HEK293 (cell line): ENCODE measurements around the gene PIK3R3.

ENCODE experiments used
- CTCF ChIA-PET: fragments of 350-600 bp; formaldehyde crosslinking; extraction: SDS; loops from one replicate; lab custom pipeline; 2021; ENCODE audit warnings: antibody characterized with exemption; lab: Yijun Ruan, JAX
- POLR2A ChIA-PET: fragments of 300-600 bp; formaldehyde crosslinking; extraction: SDS; loops from one replicate; lab custom pipeline; 2020; ENCODE audit warnings: antibody characterized with exemption, inconsistent platforms; lab: Yijun Ruan, JAX
- H3K27ac ChIP-seq: fragments of 200-500 bp; sonication (Bioruptor generic); 2 replicates; pipeline ENCODE4 v1.5.1; 2014; ENCODE audit warnings: low read depth, low read length, control low read depth, inconsistent platforms; ENCODE audit errors: extremely low read depth
- H3K36me3 ChIP-seq, 2 experiments: fragments of 200-500 bp in 1 of 2; sonication (Bioruptor generic) in 1 of 2; 1 replicate in 1 of 2; 2 replicates in 1 of 2; pipeline ENCODE4 v1.5.1; 2014 to 2017; ENCODE audit warnings: inconsistent platforms in 2 of 2, low read length in 2 of 2; ENCODE audit not compliant: control insufficient read depth in 2 of 2, insufficient read depth in 1 of 2
- H3K4me1 ChIP-seq: fragments of 200-500 bp; sonication (Bioruptor generic); 2 replicates; pipeline ENCODE4 v1.5.1; 2014; ENCODE audit warnings: mild to moderate bottlenecking, low read length, inconsistent platforms; ENCODE audit not compliant: control insufficient read depth, insufficient read depth
- H3K4me3 ChIP-seq: 2 replicates; pipeline ENCODE4 v1.5.1; 2011; ENCODE audit warnings: low read depth, mild to moderate bottlenecking, control low read depth, low read length, moderate library complexity
- H3K9me3 ChIP-seq: fragments of 200-500 bp; sonication (Bioruptor generic); 2 replicates; pipeline ENCODE4 v1.5.1; 2014; ENCODE audit warnings: low read depth, low read length, inconsistent platforms; ENCODE audit not compliant: control insufficient read depth, insufficient read depth
- BCL11B ChIP-seq: fragments of 450-650 bp; formaldehyde crosslinking; IDR thresholded peaks from 2 replicates; pipeline ENCODE4 v1.5.1; 2016; ENCODE audit warnings: low read depth, missing biosample characterization, missing genetic modification characterization
- HOXA7 ChIP-seq: sonication (generic); formaldehyde crosslinking; IDR thresholded peaks from 2 replicates; pipeline ENCODE4 v1.8.1; 2022; ENCODE audit warnings: missing genetic modification reagents, borderline replicate concordance
- PATZ1 ChIP-seq: fragments of 450-650 bp; formaldehyde crosslinking; IDR thresholded peaks from 2 replicates; pipeline ENCODE4 v1.5.1; 2016; ENCODE audit warnings: missing biosample characterization, missing genetic modification characterization
- RBAK ChIP-seq: fragments of 450-650 bp; formaldehyde crosslinking; IDR thresholded peaks from 2 replicates; pipeline ENCODE4 v1.5.1; 2016; ENCODE audit warnings: missing biosample characterization, missing genetic modification characterization
- TCF7L2 ChIP-seq: IDR thresholded peaks from 2 replicates; pipeline ENCODE4 v1.6.1; 2011; ENCODE audit warnings: low read depth, mild to moderate bottlenecking, inconsistent platforms, low read length, moderate library complexity, borderline replicate concordance
- ZBTB48 ChIP-seq: fragments of 450-650 bp; formaldehyde crosslinking; IDR thresholded peaks from 2 replicates; pipeline ENCODE4 v1.5.1; 2016; ENCODE audit warnings: missing biosample characterization, missing genetic modification characterization
- ZBTB8A ChIP-seq: fragments of 450-650 bp; formaldehyde crosslinking; IDR thresholded peaks from 2 replicates; pipeline ENCODE4 v1.5.1; 2016; ENCODE audit warnings: missing biosample characterization, missing genetic modification characterization
- ZFP69B ChIP-seq: fragments of 450-650 bp; formaldehyde crosslinking; IDR thresholded peaks from 2 replicates; pipeline ENCODE4 v1.5.1; 2016; ENCODE audit warnings: missing biosample characterization, missing genetic modification characterization
- ZNF114 ChIP-seq: fragments of 450-650 bp; formaldehyde crosslinking; IDR thresholded peaks from 2 replicates; pipeline ENCODE4 v1.5.0; 2017; ENCODE audit warnings: missing biosample characterization, missing genetic modification characterization
- ZNF132 ChIP-seq: fragments of 450-650 bp; formaldehyde crosslinking; IDR thresholded peaks from 2 replicates; pipeline ENCODE4 v1.5.1; 2017; ENCODE audit warnings: missing biosample characterization, missing genetic modification characterization, borderline replicate concordance
- ZNF148 ChIP-seq: fragments of 450-650 bp; formaldehyde crosslinking; IDR thresholded peaks from 2 replicates; pipeline ENCODE4 v1.5.0; 2017; ENCODE audit warnings: missing biosample characterization, missing genetic modification characterization, borderline replicate concordance
- ZNF16 ChIP-seq: fragments of 450-650 bp; formaldehyde crosslinking; IDR thresholded peaks from 2 replicates; pipeline ENCODE4 v1.5.1; 2016; ENCODE audit warnings: low read depth, missing biosample characterization, missing genetic modification characterization
- ZNF202 ChIP-seq: fragments of 450-650 bp; formaldehyde crosslinking; IDR thresholded peaks from 2 replicates; pipeline ENCODE4 v1.5.1; 2016; ENCODE audit warnings: missing biosample characterization, missing genetic modification characterization, borderline replicate concordance
- ZNF292 ChIP-seq: fragments of 450-650 bp; formaldehyde crosslinking; IDR thresholded peaks from 2 replicates; pipeline ENCODE4 v1.5.1; 2016; ENCODE audit warnings: low read depth, missing biosample characterization, missing genetic modification characterization, borderline replicate concordance
- ZNF302 ChIP-seq: fragments of 450-650 bp; formaldehyde crosslinking; IDR thresholded peaks from 2 replicates; pipeline ENCODE4 v1.5.1; 2016; ENCODE audit warnings: missing biosample characterization, missing genetic modification characterization, low read depth
- ZNF433 ChIP-seq: fragments of 450-650 bp; formaldehyde crosslinking; IDR thresholded peaks from 2 replicates; pipeline ENCODE4 v1.5.1; 2016; ENCODE audit warnings: missing biosample characterization, missing genetic modification characterization, low read depth
- ZNF544 ChIP-seq: fragments of 450-650 bp; formaldehyde crosslinking; IDR thresholded peaks from 2 replicates; pipeline ENCODE4 v1.5.0; 2017; ENCODE audit warnings: missing biosample characterization, missing genetic modification characterization
- ZNF639 ChIP-seq: fragments of 450-650 bp; formaldehyde crosslinking; IDR thresholded peaks from 2 replicates; pipeline ENCODE4 v1.5.1; 2016; ENCODE audit warnings: missing biosample characterization, missing genetic modification characterization
- ZNF654 ChIP-seq: fragments of 450-650 bp; formaldehyde crosslinking; IDR thresholded peaks from 2 replicates; pipeline ENCODE4 v1.5.1; 2016; ENCODE audit warnings: low read depth, missing biosample characterization, missing genetic modification characterization
- ZNF670 ChIP-seq: fragments of 450-650 bp; formaldehyde crosslinking; IDR thresholded peaks from 2 replicates; pipeline ENCODE4 v1.5.1; 2016; ENCODE audit warnings: missing biosample characterization, missing genetic modification characterization, low read depth
- ZNF792 ChIP-seq: fragments of 450-650 bp; formaldehyde crosslinking; IDR thresholded peaks from 2 replicates; pipeline ENCODE4 v1.5.1; 2016; ENCODE audit warnings: missing biosample characterization, missing genetic modification characterization
- ZSCAN23 ChIP-seq: fragments of 450-650 bp; formaldehyde crosslinking; IDR thresholded peaks from 2 replicates; pipeline ENCODE4 v1.5.1; 2016; ENCODE audit warnings: missing biosample characterization, missing genetic modification characterization
- ZSCAN5A ChIP-seq: fragments of 450-650 bp; formaldehyde crosslinking; IDR thresholded peaks from 2 replicates; pipeline ENCODE4 v1.5.1; 2016; ENCODE audit warnings: missing biosample characterization, missing genetic modification characterization
- TF ChIP-seq, protein P1 (sequence below): fragments of 450-650 bp; formaldehyde crosslinking; IDR thresholded peaks from 2 replicates; pipeline ENCODE4; 2016; ENCODE audit warnings: missing biosample characterization, missing genetic modification characterization
- TF ChIP-seq, protein P2 (sequence below): fragments of 450-650 bp; formaldehyde crosslinking; IDR thresholded peaks from 2 replicates; pipeline ENCODE4 v1.5.1; 2017; ENCODE audit warnings: missing biosample characterization, mild to moderate bottlenecking, missing genetic modification characterization, moderate library complexity

The PIK3R3 gene

DNA sequence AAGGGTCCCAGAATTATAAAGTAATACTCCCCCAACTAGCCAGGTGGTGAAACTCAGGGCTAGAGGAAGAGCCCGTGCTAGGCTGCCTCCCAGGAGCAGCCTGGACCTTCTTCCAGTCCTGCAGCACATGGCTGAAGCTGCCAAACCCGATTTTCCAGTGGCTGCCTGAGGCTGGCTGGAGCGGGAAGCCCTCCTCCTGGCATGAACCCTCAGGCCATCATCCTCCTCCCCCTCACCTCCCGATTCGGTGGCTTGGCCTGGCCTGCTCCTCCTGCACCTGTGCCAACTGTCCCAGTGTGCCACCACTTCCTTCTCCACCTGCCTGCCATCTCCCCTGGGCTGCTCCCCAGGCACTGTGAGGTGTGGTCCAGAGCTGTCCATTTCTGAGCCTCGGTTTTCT, 39.4 kb upstream of the PIK3R3 start:
- H3K4me1 ChIP-seq: no peaks in the 10 kb centered on the region; the same call in 1 of the 2 replicates
- no peak overlapping the region for H3K27ac ChIP-seq
- H3K9me3 ChIP-seq: no peaks in the 10 kb centered on the region
- POLR2A ChIA-PET: interaction anchor here (1.0 kb wide), 1 partner anchor 40 kb away, joined by 3 read pairs; the partner anchor contains the start of gene PIK3R3
- no peak overlapping the region for H3K4me3 ChIP-seq
- no peaks in the 10 kb centered on the region for H3K36me3 ChIP-seq
- TF ChIP-seq PATZ1 (no peak), ZNF132 (tag by site-specific recombination) (no peak), ZNF670 (tag by site-specific recombination) (no peak), ZNF544 (tag by site-specific recombination) (no peak), ZNF292 (tag by site-specific recombination) (no peak), ZSCAN5A (tag by site-specific recombination) (no peak), ZNF148 (tag by site-specific recombination) (no peak), ZNF302 (tag by site-specific recombination) (no peak), ZBTB48 (tag by site-specific recombination) (no peak), ZBTB8A (tag by site-specific recombination) (no peak), ZNF16 (no peak), ZNF792 (tag by site-specific recombination) (no peak)
- TF ChIP-seq, protein P1, sequence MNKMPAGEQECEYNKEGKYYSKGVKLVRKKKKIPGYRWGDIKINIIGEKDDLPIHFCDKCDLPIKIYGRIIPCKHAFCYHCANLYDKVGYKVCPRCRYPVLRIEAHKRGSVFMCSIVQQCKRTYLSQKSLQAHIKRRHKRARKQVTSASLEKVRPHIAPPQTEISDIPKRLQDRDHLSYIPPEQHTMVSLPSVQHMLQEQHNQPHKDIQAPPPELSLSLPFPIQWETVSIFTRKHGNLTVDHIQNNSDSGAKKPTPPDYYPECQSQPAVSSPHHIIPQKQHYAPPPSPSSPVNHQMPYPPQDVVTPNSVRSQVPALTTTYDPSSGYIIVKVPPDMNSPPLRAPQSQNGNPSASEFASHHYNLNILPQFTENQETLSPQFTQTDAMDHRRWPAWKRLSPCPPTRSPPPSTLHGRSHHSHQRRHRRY: no peak
- CTCF ChIA-PET: interaction anchor here (0.6 to 1.9 kb wide), 4 partner anchors 10 to 48 kb away, joined by 3 to 12 read pairs (median 4); partner anchors contain the start of gene PIK3R3

DNA sequence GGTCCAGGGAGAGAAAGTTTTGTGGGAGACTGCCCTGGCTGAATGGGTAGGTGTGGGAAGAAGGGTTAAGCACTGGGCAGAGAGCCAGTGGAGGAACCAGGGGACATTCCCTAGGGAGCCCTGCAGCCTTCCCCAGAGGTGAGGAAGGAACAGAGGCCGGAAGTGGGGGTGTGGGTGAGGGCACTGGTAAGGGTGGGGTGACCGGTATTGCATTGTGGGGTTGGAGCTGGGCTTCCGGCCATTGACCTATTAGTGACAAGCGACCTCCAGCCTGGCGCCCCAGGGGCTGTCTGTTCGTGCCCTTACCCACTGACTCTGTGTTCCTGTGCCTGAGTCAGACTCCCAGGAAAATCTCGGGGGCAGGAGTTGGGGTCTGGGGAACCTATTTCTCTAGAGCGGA, 38.9 kb upstream of the PIK3R3 start:
- no peaks in the 10 kb centered on the region for H3K9me3 ChIP-seq
- H3K36me3 ChIP-seq: no peaks in the 10 kb centered on the region
- TF ChIP-seq ZNF639 (tag by site-specific recombination): no peak
- TF ChIP-seq, protein P2, sequence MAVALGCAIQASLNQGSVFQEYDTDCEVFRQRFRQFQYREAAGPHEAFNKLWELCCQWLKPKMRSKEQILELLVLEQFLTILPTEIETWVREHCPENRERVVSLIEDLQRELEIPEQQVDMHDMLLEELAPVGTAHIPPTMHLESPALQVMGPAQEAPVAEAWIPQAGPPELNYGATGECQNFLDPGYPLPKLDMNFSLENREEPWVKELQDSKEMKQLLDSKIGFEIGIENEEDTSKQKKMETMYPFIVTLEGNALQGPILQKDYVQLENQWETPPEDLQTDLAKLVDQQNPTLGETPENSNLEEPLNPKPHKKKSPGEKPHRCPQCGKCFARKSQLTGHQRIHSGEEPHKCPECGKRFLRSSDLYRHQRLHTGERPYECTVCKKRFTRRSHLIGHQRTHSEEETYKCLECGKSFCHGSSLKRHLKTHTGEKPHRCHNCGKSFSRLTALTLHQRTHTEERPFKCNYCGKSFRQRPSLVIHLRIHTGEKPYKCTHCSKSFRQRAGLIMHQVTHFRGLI (tag by site-specific recombination): no peak
- TF ChIP-seq BCL11B (tag by site-specific recombination): no peak
- TF ChIP-seq ZFP69B: no peak
- TF ChIP-seq ZNF654: no peak
- TF ChIP-seq RBAK (tag by site-specific recombination): no peak
- TF ChIP-seq HOXA7: no peak
- no peak for TF ChIP-seq ZNF433
- no peak for TF ChIP-seq TCF7L2
- no peak for TF ChIP-seq ZSCAN23 (tag by site-specific recombination)
- no peak for TF ChIP-seq ZNF114 (tag by site-specific recombination)
- no peak for TF ChIP-seq ZNF202 (tag by site-specific recombination)
- no peaks in the 10 kb centered on the region; the same call in 1 of the 2 replicates for H3K4me1 ChIP-seq
- no peak overlapping the region for H3K4me3 ChIP-seq
- H3K27ac ChIP-seq: no peak overlapping the region
- CTCF ChIA-PET: interaction anchor here (0.7 kb wide), 1 partner anchor 23 kb away, joined by 3 read pairs; no protein-coding TSS in a partner anchor
- POLR2A ChIA-PET: interaction anchor here (1.0 kb wide), 1 partner anchor 39 kb away, joined by 3 read pairs; the partner anchor contains the start of gene PIK3R3
